CD4-positive, alpha-beta T cell treated with Interleukin-6 at 100 ng/mL for 8 hours (primary cell): ENCODE data around the gene PRRT4.

ENCODE experiments used
- DNase-seq: peaks from one replicate; pipeline ENCODE4 v3.0.0-alpha.2; 2020; ENCODE audit warnings: mixed read lengths, low spot score

The PRRT4 gene

GRCh38 chr7:128343554-128344430 is 17.7 kb downstream of the PRRT4 start, which contains the start of gene RBM28:
RBM28 (minus strand) TSS chr7:128343908; CDS start chr7:128343793, 115 bp downstream.
- peak; percentile 78 for DNase-seq

GRCh38 chr7:128341733-128342132 is 19.8 kb downstream of the PRRT4 start:
- DNase-seq, result no peak

GRCh38 chr7:128335730-128336129 is 25.8 kb downstream of the PRRT4 start:
- DNase-seq, result no peak

GRCh38 chr7:128324368-128324680 is 37.2 kb downstream of the PRRT4 start:
- no peak for DNase-seq

GRCh38 chr7:128323459-128324367 is 37.8 kb downstream of the PRRT4 start:
- no peak for DNase-seq

GRCh38 chr7:128323040-128323439 is 38.5 kb downstream of the PRRT4 start:
- DNase-seq, result no peak

GRCh38 chr7:128322040-128322643 is 39.3 kb downstream of the PRRT4 start:
- peak; percentile 13 for DNase-seq

- no peak for DNase-seq
Measured at GRCh38 chr7:128321044-128321422, 40.5 kb downstream of the PRRT4 start.

- DNase-seq, result no peak
Measured at GRCh38 chr7:128318691-128319090, 42.8 kb downstream of the PRRT4 start.

GRCh38 chr7:128311013-128311412 is 50.5 kb downstream of the PRRT4 start:
- DNase-seq, result no peak

GRCh38 chr7:128310499-128310898 is 51.0 kb downstream of the PRRT4 start:
- no peak for DNase-seq

- DNase-seq, result no peak
Measured at GRCh38 chr7:128309976-128310375, 51.5 kb downstream of the PRRT4 start.

- no peak for DNase-seq
Measured at GRCh38 chr7:128309124-128309523, 52.4 kb downstream of the PRRT4 start.

GRCh38 chr7:128307061-128307460 is 54.4 kb downstream of the PRRT4 start:
- DNase-seq, result no peak

- DNase-seq, result no peak
Measured at GRCh38 chr7:128304212-128304611, 57.3 kb downstream of the PRRT4 start.

GRCh38 chr7:128303643-128304042 is 57.8 kb downstream of the PRRT4 start:
- DNase-seq, result no peak

- no peak for DNase-seq
Measured at GRCh38 chr7:128303133-128303532, 58.4 kb downstream of the PRRT4 start.

GRCh38 chr7:128302139-128302538 is 59.4 kb downstream of the PRRT4 start:
- DNase-seq, result no peak
